OCI-LY7 (cell line): ENCODE data around the gene LUZP1.

Experiments used
- CTCF ChIP-seq: fragments of 200-600 bp; sonication (generic); conservative IDR thresholded peaks from 2 replicates; pipeline ENCODE4 v1.5.1; 2014; ENCODE audit warnings: mild to moderate bottlenecking, antibody characterized with exemption, low read length, moderate library complexity, mixed read lengths
- EZH2phosphoT487 ChIP-seq: fragments of 200-600 bp; sonication (generic); IDR thresholded peaks from 2 replicates; pipeline ENCODE4 v1.6.1; 2018; ENCODE audit warnings: low read depth, borderline replicate concordance, mild to moderate bottlenecking, mixed run types, antibody characterized with exemption, low read length, moderate library complexity, mixed read lengths

GRCh38 chr1:23110391-23110790 lies 58.3 kb downstream of the LUZP1 start:
- TF ChIP-seq CTCF, result no peak
- no peak for TF ChIP-seq EZH2phosphoT487
